ENCODE measurements around the gene NUTM2E.
"Not testable (repeated sequence)": the region's sequence is repeated elsewhere in the genome, so short reads cannot be mapped to it uniquely, and the experiment has no call there.

The NUTM2E gene, protein sequence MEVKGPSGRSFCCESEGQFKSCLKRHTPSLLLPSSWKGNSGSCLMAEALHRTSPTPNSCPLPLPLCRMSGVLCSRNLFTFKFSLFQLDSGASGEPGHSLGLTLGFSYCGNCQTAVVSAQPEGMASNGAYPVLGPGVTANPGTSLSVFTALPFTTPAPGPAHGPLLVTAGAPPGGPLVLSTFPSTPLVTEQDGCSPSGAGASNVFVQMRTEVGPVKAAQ (N-terminal part only)

DNA sequence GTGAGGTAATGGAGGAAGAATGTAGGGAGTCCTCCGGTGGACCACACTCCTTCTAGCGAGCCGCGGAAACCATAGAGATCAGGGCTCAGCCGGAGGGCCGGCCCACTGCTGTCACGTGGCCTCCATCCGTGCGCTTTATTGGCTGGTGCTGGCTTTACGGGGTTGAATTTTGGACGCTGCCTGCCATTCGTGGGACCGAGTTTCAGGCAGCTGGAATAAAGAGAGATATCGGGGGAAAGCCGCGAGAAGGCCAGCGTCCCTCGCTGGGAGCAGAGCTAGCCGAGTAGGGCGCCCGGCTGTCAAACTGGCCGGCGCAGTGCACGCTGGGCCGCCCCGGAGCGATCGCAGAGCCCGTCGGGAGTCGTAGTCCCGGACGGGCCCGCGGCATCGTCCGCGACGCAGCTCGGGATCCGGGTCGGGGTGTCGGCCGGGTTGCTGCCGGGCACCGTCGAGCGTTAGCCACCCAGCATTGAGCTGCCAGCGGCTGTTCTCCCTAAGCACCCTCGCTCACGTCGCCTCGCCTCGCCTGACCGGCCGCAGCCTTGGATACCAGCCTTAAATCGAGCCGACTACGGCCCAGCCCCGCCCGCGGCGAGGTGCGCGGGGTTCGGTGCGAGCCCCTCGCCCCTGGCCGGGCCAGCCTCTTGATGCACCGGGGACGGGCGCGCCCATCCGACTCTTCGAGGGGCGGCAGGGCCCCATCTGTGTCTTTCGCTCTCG lies at the start of gene NUTM2E:
Gene NUTM2E (plus strand): TSS at position 244 of the 720 bp plus-strand sequence. CDS start 15,002 bp downstream, outside the sequence.
- in situ Hi-C loops (cut with HindIII; ENCODE audit: low sequenced_read_pairs), result not testable (repeated sequence)
- peak; percentile 26 for DNase-seq (ENCODE audit: low read depth)
- peak within 1 kb of the TSS; percentile 48 for H3K4me3 ChIP-seq (ENCODE audit: low read depth, low read length)

DNA sequence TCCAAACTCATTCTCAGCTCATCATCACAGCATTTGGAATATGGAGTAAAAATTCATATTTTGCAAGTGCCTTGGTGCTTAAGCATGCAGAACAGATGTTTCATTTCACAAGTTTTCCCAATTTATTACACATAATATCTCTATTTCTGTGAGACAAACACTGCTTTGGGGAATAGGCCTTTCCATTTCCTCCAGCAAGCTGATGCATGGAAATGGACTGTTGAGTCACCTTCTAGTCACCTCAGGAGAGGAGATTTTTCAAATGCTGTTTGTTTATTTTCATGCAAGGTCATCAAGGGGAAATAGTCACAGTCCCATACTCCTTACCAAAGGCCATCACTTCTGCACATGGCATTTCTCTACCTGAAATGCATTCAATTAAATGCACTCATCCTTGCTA lies 48.5 kb upstream of the NUTM2E start:
- DNase-seq (ENCODE audit: low read depth); in situ Hi-C loops (cut with HindIII; ENCODE audit: low sequenced_read_pairs); H3K4me3 ChIP-seq (ENCODE audit: low read depth, low read length): not testable (repeated sequence)

DNA sequence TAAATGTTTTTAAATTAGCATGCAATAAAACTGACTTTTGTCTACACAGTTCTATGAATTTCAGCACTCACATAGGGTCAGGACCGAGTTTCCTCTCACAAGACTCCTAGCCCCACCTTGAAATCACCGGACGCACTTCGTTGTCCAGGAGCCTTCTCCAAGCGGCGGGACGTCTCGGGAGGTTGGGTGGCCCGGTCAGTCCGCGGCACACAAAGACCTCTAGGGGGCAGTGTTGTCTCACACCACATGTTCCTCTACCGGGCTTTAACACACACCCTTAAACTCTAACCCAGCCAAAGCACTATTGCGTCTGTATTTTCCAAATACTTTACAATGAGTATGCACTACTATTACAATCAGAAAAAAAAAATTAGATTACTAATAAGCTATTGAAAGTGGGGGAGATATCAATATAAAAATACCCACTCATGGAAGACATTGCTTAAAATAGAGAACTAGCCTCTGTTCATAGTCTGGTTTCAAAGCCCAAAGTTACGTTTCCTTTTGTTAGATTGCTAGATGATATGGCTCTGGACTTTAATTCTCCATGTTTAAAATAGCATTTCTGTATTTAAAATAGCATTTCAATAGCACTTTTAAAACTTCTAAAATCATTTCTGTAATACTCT lies 47.1 kb upstream of the NUTM2E start:
- in situ Hi-C loops (cut with HindIII; ENCODE audit: low sequenced_read_pairs); H3K4me3 ChIP-seq (ENCODE audit: low read depth, low read length): not testable (repeated sequence)
- TF ChIP-seq, protein P1, sequence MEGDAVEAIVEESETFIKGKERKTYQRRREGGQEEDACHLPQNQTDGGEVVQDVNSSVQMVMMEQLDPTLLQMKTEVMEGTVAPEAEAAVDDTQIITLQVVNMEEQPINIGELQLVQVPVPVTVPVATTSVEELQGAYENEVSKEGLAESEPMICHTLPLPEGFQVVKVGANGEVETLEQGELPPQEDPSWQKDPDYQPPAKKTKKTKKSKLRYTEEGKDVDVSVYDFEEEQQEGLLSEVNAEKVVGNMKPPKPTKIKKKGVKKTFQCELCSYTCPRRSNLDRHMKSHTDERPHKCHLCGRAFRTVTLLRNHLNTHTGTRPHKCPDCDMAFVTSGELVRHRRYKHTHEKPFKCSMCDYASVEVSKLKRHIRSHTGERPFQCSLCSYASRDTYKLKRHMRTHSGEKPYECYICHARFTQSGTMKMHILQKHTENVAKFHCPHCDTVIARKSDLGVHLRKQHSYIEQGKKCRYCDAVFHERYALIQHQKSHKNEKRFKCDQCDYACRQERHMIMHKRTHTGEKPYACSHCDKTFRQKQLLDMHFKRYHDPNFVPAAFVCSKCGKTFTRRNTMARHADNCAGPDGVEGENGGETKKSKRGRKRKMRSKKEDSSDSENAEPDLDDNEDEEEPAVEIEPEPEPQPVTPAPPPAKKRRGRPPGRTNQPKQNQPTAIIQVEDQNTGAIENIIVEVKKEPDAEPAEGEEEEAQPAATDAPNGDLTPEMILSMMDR (IDR thresholded peaks at IDR 0.05; ENCODE audit: low read depth, low read length, missing control alignments), result peak; percentile 52
- DNase-seq (ENCODE audit: low read depth), result peak; percentile 35

DNA sequence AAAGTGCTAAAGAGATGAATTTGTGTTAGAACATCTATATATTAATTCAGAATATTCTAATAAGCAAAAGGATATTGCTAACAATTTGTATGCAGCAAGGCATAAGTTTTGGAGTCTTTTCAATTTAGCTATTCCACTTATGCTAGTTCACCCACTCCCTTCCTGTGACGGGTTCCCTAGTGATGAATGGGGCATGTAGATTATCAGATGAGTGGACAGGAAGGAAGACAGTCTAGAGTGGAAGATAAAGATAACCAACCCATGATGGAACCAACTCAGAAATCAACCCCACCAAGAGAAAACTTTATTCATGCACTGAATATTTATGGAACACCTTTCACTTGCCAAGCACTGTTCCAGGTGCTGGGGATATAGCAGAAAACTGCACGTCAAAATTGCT lies 46.5 kb upstream of the NUTM2E start:
- DNase-seq (ENCODE audit: low read depth); H3K4me3 ChIP-seq (ENCODE audit: low read depth, low read length); in situ Hi-C loops (cut with HindIII; ENCODE audit: low sequenced_read_pairs): not testable (repeated sequence)

DNA sequence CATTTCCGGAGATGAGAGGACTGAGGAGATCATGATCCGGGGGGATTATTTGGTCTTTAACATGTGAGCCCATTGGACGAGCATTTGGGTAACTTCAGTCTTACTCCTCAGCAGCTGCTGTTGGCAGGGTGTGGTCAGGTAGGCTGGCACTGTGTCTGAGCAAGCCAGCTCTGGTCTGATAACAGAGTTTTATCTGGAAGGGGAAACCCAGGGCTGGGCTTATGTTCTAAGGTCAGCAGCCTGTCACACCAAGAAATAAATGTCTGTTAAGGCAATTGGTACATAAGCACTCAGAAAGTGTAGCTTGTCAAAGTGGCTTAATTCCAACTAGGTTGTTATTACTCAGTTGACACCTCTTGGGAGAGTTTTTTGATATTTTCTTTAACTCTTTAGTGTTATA lies 45.0 kb upstream of the NUTM2E start:
- H3K4me3 ChIP-seq (ENCODE audit: low read depth, low read length); DNase-seq (ENCODE audit: low read depth); in situ Hi-C loops (cut with HindIII; ENCODE audit: low sequenced_read_pairs): not testable (repeated sequence)

DNA sequence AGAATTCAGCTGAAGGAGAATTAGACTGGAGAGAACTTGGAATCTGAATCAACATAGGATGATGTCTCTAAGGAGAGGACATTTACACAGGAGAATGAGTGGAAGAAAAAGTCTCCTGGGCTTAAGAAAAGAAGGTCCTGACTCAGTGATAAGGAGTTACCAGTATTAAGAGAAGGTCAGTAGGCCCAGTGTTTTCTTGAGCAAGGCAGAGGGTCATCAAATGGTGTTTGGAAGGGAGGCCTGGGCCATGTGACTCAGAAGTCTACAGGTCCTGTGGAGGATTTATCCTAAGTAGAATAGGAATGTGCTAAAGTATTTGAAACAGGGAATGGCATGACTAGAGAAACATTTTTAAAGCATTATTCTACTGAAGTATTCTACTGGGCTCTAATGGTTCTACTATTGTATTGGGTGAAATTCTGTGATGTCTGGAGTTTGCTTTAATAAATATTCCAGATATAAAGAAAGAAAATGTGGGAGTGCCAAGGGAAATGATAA lies 39.0 kb upstream of the NUTM2E start:
- DNase-seq (ENCODE audit: low read depth); in situ Hi-C loops (cut with HindIII; ENCODE audit: low sequenced_read_pairs); H3K4me3 ChIP-seq (ENCODE audit: low read depth, low read length): not testable (repeated sequence)

DNA sequence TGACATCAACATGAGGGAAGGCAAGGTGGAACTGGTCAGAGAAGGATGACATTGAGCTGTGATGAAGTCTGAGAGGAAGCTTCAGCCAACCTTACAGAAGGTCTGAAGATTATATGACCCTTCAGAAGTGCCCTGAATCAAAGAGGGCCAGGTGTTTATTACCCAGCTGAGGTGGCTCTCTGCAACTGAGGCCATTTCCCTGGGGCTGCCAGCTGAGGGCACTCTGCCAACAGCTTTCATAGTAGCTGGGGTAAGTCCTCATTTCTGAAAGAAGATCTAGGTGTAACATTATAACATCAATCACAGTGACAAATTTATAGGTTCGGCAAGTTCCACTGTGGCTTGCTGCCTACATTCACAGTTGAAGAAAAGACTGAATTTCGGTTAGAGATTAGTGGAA lies 37.2 kb upstream of the NUTM2E start:
- H3K4me3 ChIP-seq (ENCODE audit: low read depth, low read length); DNase-seq (ENCODE audit: low read depth); in situ Hi-C loops (cut with HindIII; ENCODE audit: low sequenced_read_pairs): not testable (repeated sequence)

DNA sequence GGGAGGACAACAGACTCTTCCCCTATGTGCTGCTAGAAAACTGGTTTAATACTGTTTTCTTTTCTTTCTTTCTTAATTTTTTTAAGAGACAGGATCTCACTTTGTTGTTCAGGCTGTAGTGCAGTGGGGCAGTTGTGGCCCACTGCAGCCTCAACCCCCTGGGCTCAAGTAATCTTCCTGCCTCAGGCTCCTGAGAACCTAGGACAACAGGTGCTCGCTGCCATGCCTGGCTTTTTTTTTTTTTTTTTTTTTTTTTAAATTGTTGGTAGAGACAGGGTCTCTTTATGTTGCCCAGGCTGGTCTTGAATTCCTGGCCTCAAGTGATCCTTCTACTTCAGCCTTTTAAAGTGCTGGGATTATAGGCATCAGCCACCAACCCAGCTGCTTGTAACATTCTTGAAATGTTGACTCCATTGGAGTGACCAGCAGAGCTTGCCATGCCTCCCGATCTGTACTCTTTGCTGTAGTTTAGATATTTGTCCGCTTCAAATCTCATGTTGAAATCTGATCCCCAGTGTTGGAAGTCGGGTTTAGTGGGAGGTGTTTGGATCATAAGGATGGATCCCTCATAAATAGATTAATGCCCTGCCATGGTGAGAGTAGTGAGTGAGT lies 34.5 kb upstream of the NUTM2E start:
- H3K4me3 ChIP-seq (ENCODE audit: low read depth, low read length); DNase-seq (ENCODE audit: low read depth); in situ Hi-C loops (cut with HindIII; ENCODE audit: low sequenced_read_pairs): not testable (repeated sequence)

DNA sequence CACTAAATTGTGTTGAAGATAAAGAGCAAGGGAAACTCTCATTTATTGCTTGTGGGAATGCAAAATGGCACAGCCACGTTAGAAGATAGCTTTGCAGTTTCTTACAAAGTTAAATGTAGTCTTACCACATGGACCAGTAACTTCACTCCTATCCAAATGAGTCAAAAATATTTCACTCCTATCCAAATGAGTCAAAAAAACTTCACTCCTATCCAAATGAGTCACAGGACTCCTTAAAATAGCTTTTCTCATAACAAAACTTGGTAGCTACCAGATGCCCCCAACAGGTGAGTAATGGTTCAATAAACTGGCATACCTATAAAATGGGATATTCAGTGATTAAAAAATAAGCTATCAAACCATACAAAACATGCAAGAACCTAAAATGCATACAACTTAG lies 27.2 kb upstream of the NUTM2E start:
- H3K4me3 ChIP-seq (ENCODE audit: low read depth, low read length); in situ Hi-C loops (cut with HindIII; ENCODE audit: low sequenced_read_pairs); DNase-seq (ENCODE audit: low read depth): not testable (repeated sequence)

DNA sequence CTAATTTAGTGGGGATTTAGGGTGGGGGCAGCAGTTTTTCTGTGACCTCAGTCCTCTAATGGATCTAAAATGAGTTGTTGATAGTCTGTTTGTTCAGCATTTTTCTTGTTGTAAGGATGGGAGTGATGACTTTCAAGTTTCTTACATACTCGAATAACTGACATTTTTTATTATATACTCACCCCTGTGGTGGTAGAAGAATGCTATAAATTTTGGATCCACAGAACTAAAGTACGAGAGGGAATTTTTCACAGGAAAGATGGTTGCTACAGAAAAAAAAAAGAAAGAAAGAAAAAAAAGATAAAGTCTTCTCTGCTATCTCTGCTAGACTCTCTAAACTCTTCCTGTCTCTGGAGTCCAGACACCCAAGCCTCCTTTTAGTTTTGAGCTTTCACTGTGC lies 20.7 kb upstream of the NUTM2E start:
- in situ Hi-C loops (cut with HindIII; ENCODE audit: low sequenced_read_pairs); H3K4me3 ChIP-seq (ENCODE audit: low read depth, low read length); DNase-seq (ENCODE audit: low read depth): not testable (repeated sequence)

DNA sequence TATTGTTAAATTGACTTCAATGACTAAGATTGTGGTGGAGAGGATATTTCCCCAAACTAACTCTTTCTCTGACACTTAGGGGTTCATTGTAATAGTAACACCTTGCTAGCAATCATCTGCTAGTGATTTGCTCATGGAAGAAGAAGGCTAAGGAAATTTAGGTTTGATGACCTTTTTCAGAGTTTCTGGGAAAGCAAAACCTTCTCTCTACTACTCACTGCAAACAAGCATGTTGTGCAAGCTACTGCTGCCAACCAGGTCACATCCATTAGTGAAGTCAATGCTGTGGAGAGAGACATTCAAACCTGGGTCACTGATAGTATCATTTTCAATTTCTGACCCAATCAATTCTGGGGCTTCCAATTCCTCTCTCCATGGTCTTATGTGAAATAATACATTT lies 14.6 kb upstream of the NUTM2E start:
- in situ Hi-C loops (cut with HindIII; ENCODE audit: low sequenced_read_pairs); DNase-seq (ENCODE audit: low read depth); H3K4me3 ChIP-seq (ENCODE audit: low read depth, low read length): not testable (repeated sequence)

DNA sequence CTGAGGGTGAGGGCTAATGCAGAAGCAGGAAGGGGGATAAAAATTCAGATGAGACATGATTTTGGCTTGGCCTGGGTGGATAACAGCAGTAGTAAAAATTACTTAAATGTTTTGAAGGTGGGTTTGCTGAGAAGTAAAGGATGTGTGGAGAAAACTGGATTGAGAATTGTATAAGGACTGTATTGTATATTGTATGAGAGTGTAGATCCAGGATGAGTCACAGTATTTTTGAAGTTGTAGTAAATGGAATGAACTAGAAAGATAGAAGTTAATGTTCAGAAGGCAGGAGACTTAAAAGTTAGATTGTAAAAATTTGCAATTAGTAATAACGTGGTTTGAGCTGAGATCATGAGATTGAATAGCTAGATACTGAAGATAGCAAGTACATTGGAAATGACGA lies 10.2 kb upstream of the NUTM2E start:
- in situ Hi-C loops (cut with HindIII; ENCODE audit: low sequenced_read_pairs); DNase-seq (ENCODE audit: low read depth); H3K4me3 ChIP-seq (ENCODE audit: low read depth, low read length): not testable (repeated sequence)

DNA sequence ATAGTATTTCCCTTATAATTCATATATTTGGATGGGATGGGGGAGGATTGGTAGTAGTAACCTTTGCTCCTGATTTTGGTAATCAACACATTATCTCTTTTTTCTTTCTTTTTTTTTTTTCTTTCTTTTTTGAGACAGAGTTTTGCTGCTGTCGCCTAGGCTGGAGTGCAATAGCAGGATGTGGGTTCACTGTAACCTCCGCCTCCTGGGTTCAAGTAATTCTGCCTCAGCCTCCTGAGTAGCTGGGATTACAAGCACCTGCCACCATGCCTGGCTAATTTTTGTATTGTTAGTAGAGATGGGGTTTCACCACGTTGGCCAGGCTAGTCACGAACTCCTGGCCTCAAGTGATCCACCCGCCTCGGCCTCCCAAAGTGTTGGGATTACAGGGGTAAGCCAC lies 3.2 kb upstream of the NUTM2E start:
- in situ Hi-C loops (cut with HindIII; ENCODE audit: low sequenced_read_pairs); DNase-seq (ENCODE audit: low read depth): not testable (repeated sequence)

DNA sequence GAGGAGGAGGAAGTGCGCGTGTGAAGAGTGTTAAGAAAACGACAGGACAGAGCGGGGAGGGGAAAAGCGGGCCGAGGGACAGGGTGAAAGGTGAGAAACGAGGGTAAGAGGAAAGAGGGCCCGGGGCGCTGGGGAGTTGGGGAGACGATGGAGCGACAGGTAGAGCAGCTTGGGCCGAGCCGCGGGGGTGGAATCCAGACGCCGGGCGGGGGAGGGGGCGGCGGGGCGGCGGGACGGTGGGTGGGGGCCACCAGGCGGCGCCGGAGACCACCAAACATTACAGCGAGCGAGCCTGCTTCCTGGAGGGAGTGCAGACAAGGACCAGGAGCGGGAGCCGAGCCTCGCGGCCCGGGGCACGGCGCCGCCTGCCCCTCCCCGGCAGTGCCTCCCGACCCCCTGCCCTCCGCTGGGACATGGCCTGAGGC lies 940 bp upstream of the NUTM2E start:
- peak overlapping the region; percentile 42 for H3K4me3 ChIP-seq (ENCODE audit: low read depth, low read length)
- in situ Hi-C loops (cut with HindIII; ENCODE audit: low sequenced_read_pairs); DNase-seq (ENCODE audit: low read depth): not testable (repeated sequence)

More for the DNA sequence above, 3.2 kb upstream of the NUTM2E start:
- not testable (repeated sequence) for H3K4me3 ChIP-seq (ENCODE audit: low read depth, low read length)

DNA sequence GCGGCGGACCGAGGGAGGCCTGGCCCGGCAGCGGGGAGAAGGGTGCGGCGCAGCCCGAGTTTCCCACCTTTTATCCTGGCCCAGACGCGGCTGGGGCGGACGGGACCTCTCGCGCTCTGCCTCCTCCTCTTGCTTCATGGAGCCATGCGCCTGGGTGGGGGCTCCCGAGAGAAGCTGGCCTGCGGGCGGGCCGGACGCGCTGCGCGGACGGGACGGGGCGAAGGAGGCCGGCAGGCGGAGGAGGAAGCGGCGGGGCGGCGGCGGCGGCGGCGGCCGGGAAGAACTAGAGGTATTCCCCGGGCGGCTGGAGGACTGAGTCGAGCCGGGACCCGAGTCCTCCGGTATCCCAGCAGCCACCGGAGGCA lies 426 bp upstream of the NUTM2E start:
- H3K4me3 ChIP-seq (ENCODE audit: low read depth, low read length), result peak overlapping the region; percentile 47
- in situ Hi-C loops (cut with HindIII; ENCODE audit: low sequenced_read_pairs); DNase-seq (ENCODE audit: low read depth): not testable (repeated sequence)

DNA sequence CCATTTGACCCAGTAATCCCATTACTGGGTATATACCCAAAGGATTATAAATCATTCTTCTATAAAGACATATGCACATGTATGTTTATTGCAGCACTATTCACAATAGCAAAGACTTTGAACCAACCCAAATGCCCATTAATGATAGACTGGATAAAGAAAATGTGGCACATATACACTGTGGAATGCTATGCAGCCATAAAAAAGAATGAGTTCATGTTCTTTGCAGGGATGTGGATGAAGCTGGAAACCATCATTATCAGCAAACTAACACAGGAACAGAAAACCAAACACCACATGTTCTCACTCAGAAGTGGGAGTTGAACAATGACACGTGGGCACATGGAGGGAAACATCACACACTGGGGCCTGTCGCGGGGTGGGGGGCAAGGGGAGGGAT lies 7.3 kb downstream of the NUTM2E start:
- DNase-seq (ENCODE audit: low read depth); H3K4me3 ChIP-seq (ENCODE audit: low read depth, low read length); in situ Hi-C loops (cut with HindIII; ENCODE audit: low sequenced_read_pairs): not testable (repeated sequence)

All from astrocyte of the cerebellum (primary cell).